Aorta (tissue), 5 donors: ENCODE measurements around the gene ZC3H15. TPM values are rescaled to one million over a fixed set of nuclear protein-coding genes. Genes with fewer than 3 reads are reported as not detected.
A peak's percentile ranks its signal among the peaks of the same experiment; 100 is the strongest.

Experiments used
- ATAC-seq: fragments of 200-7000 bp; cut with Tn5 transposase; one replicate; pipeline ENCODE4 v1.9.1; 2022; ENCODE audit warnings: moderate library complexity; ENCODE audit not compliant: low FRiP score
- DNase-seq, 2 donors: peaks; one replicate each; pipeline ENCODE4 v3.0.0-alpha.2; 2020
- H3K27ac ChIP-seq, 2 donors: one replicate each; pipeline ENCODE4 v1.5.1; 2013; ENCODE audit warnings: low read length in 2 of 2, mild to moderate bottlenecking in 2 of 2, moderate library complexity in 2 of 2, control low read depth in 1 of 2, inconsistent platforms in 1 of 2, low read depth in 1 of 2
- H3K27me3 ChIP-seq, 2 donors: one replicate each; pipeline ENCODE4 v1.6.1; 2013; ENCODE audit warnings: control low read depth in 1 of 2, low read length in 1 of 2, mild to moderate bottlenecking in 1 of 2, moderate library complexity in 1 of 2; ENCODE audit not compliant: insufficient read depth in 2 of 2, control insufficient read depth in 1 of 2
- H3K36me3 ChIP-seq, 2 donors: one replicate each; pipeline ENCODE4 v1.6.1; 2013; ENCODE audit warnings: control low read depth in 1 of 2, low read length in 1 of 2, mild to moderate bottlenecking in 1 of 2; ENCODE audit not compliant: insufficient read depth in 2 of 2, control insufficient read depth in 1 of 2
- H3K4me1 ChIP-seq, 2 donors: one replicate each; pipeline ENCODE4 v1.6.1; 2013; ENCODE audit warnings: low read length in 2 of 2, control low read depth in 1 of 2, mild to moderate bottlenecking in 1 of 2, moderate library complexity in 1 of 2; ENCODE audit not compliant: insufficient read depth in 2 of 2, control insufficient read depth in 1 of 2
- H3K4me3 ChIP-seq, 2 donors: one replicate each; pipeline ENCODE4 v1.5.1; 2013; ENCODE audit warnings: low read length in 2 of 2, control low read depth in 1 of 2, mild to moderate bottlenecking in 1 of 2
- H3K9me3 ChIP-seq: one replicate; pipeline ENCODE4 v1.6.1; 2013; ENCODE audit warnings: mild to moderate bottlenecking, low read length; ENCODE audit not compliant: control insufficient read depth
- WGBS, 2 donors: extraction: QIAGEN DNeasy Blood & Tissue Kit; methylation state at CpG; one replicate each; pipeline ENCODE4 v1.1.7; 2013; 5-methylcytosine and 5-hydroxymethylcytosine counted together
- intact Hi-C, 2 donors: fragments of 100-400 bp; cut with DNase I; formaldehyde crosslinking; loops; one replicate each; pipeline versions ENCODE4 v1.14.2 to v1.15.0; 2022
- polyA plus RNA-seq, 2 donors: library from polyadenylated mRNA; stranded (reverse); fragments of 200-250 nt; gene quantifications; one replicate each; pipeline ENCODE4 v1.2.3, GENCODE V29; 2013
- total RNA-seq, 2 donors: library from RNA; stranded (reverse); fragmentation: NEBNext Ultra II Directional; extraction: Animal tissue kit (Norgen Biotek cat#: 25700); gene quantifications; one replicate each; pipeline ENCODE4 v1.2.1, GENCODE V29; 2021
- donor health status: healthy with polysubstance abuse.
- donor health status: Bipolar disorder and iron deficiency.
- donor health status: DM: no; HTN: no; CAD: no.
- donor health status: DM: no; HTN: no; CAD: no.
- donor health status: DM: yes; HTN: yes; CAD: no.

ZC3H15 gene
- total and polyA plus RNA-seq, 4 donors, result 46.0 to 91.5 (median 51.5) TPM

DNA sequence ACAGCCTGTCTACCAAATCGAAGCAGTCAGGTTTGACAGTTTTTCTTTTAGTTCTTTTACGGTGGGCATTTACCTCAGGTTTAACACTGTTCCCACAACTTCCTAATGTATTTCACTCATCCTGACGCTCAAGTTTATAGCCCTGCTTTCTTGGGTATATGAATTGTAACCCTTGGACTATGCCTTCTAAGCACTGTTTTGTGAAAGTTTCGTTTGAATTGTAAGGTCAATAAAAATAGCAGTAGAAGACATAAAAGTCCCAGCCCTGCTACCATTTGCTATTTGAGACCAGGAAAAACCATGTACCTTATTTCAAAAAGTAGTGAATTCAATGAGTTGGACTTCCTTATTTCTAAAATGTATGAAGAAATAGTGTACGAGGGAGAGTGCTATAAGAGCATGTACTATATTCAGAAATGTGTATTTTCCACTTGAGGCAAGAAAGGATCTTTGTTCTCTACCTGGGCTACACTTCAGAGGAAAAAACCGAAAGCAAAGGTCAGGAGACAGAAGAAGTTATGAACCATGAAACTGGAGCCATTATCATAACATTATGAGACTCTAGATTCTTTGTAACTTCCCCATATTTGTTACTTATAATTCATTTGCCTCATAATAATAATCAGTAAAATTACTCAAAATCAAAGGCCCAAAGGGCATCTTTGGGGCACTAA lies 1.9 kb upstream of the ZC3H15 start:
- DNase-seq, result no peak
- Histone ChIP-seq H3K9me3 (no peaks in the 10 kb centered on the region), H3K4me3 (no peak overlapping the region), H3K27ac (no peak overlapping the region), H3K36me3 (no peaks in the 10 kb centered on the region), H3K27me3 (no peaks in the 10 kb centered on the region), H3K4me1 (peaks cover 0 to 1% of the 10 kb centered on the region in 2 donors)
- intact Hi-C loops, result no loop called here
- ATAC-seq, result no peak
- WGBS, 2 donors, result 82 to 84% methylated on average over 6 of the region's 6 CpGs

DNA sequence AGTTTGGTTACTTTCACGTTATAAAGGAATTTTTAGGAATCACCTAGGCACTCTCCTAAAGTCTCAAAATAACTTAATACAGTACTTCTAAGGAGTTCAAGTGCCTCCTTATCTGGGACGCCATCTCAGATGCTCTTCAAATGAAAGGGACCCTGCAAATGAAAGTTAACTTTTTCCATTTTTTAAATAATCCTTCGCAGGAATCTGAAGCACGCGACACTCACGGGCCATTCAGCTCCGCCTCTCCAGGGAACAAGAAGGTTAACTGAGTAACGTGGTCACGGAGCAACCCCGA lies 537 bp upstream of the ZC3H15 start:
- Histone ChIP-seq H3K27ac (peak overlapping the region; percentile 81 to 83), H3K9me3 (no peaks in the 10 kb centered on the region), H3K27me3 (no peaks in the 10 kb centered on the region), H3K4me3 (peak overlapping the region; percentile 69 to 80), H3K36me3 (no peaks in the 10 kb centered on the region), H3K4me1 (peaks cover 0 to 1% of the 10 kb centered on the region in 2 donors)
- DNase-seq, result no peak
- intact Hi-C loops, result no loop called here
- 0% methylated on average over 10 of the region's 10 CpGs for WGBS, 2 donors
- no peak for ATAC-seq

DNA sequence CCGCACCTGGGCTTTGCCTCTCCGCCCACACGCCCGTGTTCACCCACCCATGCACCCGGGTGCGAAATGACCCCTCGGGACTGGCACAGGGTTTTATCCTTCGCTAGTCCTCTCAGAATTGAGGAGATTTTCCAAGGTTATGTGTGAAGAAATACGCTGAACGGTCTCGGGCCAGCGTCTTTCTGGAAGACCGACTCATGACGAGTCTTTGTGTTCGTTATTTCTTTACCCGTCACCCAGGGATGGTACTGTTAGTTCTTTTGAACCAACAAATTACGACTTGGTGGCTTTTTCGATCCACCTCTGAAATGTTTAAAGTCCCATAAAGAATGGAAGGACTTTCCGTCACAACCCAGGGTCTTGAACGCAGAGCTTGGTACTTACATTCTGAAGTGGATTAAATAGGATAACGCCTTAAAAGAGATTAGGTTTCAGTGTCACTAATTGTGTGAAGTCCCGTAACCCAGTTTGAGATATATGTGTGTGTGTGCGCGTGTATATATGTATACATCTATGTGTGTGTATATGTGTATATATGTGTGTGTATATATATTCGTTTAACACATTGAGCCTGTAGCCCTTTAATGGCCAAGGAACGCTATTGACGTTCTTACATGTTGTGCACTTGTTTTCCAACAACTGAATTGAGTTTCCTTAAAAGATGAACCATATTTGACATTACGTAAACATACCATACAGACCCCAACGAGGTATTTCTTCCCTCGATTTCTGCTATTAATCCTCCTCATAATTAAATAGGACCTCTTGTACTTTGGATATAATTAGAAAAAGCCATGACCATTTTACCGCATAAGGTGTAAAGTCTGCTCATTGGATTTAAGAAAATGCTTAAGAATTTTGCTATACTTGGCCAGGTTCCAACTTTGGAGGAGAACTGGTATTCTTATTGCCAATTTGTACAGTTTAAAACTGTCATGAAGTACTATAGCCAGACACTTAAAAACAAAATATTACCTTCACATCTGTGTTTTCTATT lies 889 bp downstream of the ZC3H15 start:
- Histone ChIP-seq H3K4me1 (peaks cover 0 to 1% of the 10 kb centered on the region in 2 donors), H3K27ac (peak overlapping the region; percentile 1 to 11)

DNA sequence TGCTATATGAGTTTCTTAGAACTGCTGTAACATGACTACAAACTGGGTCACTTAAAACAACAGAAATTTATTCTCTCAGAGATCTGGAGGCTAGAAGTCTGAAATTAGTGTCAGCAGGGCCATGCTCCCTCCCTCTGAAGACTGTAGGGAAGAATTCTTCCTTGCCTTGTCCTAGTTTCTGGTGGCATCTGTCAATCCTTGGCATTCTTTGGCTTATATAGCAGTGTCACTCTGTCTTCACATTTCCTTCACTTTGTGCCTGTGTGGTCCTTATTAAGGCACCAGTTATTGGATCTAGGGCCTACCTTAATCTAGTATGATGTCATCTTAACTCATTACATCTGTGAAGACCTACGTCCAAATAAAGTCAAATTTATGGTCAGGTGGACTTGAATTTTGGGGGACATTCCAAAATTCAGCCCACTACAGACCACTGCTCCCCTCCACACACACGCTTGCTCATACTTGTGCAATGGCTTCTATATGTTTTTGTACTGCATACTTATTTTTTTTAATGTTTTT lies 7.6 kb downstream of the ZC3H15 start:
- ATAC-seq, result no peak
- 80 to 87% methylated on average over 2 of the region's 2 CpGs for WGBS, 2 donors

More for the DNA sequence above, 889 bp downstream of the ZC3H15 start:
- H3K4me3 ChIP-seq, result peak overlapping the region; percentile 4 to 90
- H3K36me3 ChIP-seq, result no peaks in the 10 kb centered on the region
- no peaks in the 10 kb centered on the region for H3K27me3 ChIP-seq
- no peaks in the 10 kb centered on the region for H3K9me3 ChIP-seq
- ATAC-seq (no peak), DNase-seq (no peak)
- intact Hi-C loops, result no loop called here
- 1% methylated on average over 31 of the region's 31 CpGs for WGBS, 2 donors

DNA sequence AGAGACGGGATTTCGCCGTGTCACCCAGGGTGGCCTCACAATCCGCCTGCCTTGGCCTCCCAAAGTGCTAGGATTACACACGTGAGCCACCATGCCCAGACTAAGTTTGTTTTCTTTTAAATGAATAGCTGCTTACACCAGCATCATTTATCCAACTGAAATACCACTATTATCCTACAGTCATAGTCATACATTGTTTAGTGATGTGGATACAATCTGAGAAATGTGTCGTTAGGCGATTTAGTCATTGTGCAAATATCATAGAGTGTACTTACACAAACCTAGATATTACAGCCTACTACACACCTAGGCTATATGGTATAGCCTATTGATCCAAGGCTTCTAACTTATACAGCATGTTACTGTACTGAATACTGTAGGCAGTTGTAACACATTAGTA lies 10.3 kb downstream of the ZC3H15 start:
- no peak for DNase-seq
- H3K9me3 ChIP-seq, result no peaks in the 10 kb centered on the region
- no peak for ATAC-seq
- no peaks in the 10 kb centered on the region for H3K4me1 ChIP-seq
- peaks cover 0 to 5% of the 10 kb centered on the region in 2 donors for H3K36me3 ChIP-seq
- intact Hi-C loops, result no loop called here
- 86 to 89% methylated on average over 7 of the region's 7 CpGs for whole genome bisulfite sequencing, 2 donors
- H3K27ac ChIP-seq, result no peak overlapping the region
- no peak overlapping the region for H3K4me3 ChIP-seq
- no peaks in the 10 kb centered on the region for H3K27me3 ChIP-seq

More for the DNA sequence above, 7.6 kb downstream of the ZC3H15 start:
- Histone ChIP-seq H3K4me3 (no peak overlapping the region), H3K36me3 (peaks cover 0 to 5% of the 10 kb centered on the region in 2 donors), H3K9me3 (no peaks in the 10 kb centered on the region), H3K27ac (no peak overlapping the region), H3K4me1 (no peaks in the 10 kb centered on the region), H3K27me3 (no peaks in the 10 kb centered on the region)
- DNase-seq, result no peak
- intact Hi-C loops, result no loop called here

DNA sequence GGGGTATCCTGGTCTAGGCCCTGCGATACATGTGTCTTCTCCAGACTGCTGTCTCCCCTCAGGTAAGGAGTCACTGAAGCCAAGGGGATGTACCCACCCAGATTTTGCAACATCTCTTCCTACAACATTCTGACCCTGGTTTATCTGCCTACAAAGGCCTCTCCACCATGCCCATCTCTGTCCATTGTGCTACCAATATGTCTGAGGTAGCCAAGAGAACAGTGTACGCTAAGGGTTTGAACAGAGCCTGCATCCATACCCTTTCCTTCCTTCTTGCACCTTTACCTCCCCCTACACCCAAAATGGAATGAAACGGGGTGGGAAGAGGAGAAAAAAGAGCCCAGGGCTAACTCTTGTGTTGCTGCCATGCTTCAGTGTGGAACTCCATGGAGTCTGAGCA lies 11.9 kb downstream of the ZC3H15 start:
- ATAC-seq, result no peak
- WGBS, 2 donors, result 85 to 93% methylated on average over 3 of the region's 3 CpGs
- Histone ChIP-seq H3K4me1 (no peaks in the 10 kb centered on the region), H3K36me3 (peaks cover 0 to 5% of the 10 kb centered on the region in 2 donors), H3K27ac (no peak overlapping the region), H3K27me3 (no peaks in the 10 kb centered on the region), H3K9me3 (no peaks in the 10 kb centered on the region), H3K4me3 (no peak overlapping the region)
- intact Hi-C loops, result no loop called here
- DNase-seq, result no peak

DNA sequence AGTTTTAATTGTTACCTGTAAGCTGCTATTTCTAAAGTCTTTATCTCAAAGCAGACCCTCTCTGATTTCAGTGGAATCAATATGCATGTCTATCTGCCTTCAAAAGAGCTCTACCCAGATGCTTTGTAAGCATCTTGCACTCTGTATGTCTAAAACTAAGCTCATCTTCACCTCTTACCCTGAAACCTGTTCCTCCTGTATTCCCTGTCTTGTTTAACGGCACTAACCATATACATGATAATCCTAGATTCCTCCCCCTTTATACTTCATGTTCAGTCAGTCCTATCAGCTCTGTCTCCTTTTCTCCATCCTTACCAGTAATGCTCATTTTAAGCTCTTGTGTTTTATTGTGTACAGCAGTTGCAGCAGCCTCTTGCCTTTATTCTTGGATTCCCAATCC lies 12.8 kb downstream of the ZC3H15 start:
- 30 to 39% methylated on average over 1 of the region's 1 CpG for WGBS, 2 donors
- DNase-seq (no peak), ATAC-seq (no peak)
- Histone ChIP-seq H3K36me3 (peaks cover 0 to 5% of the 10 kb centered on the region in 2 donors), H3K4me3 (no peak overlapping the region), H3K27ac (no peak overlapping the region), H3K4me1 (no peaks in the 10 kb centered on the region), H3K9me3 (no peaks in the 10 kb centered on the region), H3K27me3 (no peaks in the 10 kb centered on the region)
- intact Hi-C loops, result no loop called here

DNA sequence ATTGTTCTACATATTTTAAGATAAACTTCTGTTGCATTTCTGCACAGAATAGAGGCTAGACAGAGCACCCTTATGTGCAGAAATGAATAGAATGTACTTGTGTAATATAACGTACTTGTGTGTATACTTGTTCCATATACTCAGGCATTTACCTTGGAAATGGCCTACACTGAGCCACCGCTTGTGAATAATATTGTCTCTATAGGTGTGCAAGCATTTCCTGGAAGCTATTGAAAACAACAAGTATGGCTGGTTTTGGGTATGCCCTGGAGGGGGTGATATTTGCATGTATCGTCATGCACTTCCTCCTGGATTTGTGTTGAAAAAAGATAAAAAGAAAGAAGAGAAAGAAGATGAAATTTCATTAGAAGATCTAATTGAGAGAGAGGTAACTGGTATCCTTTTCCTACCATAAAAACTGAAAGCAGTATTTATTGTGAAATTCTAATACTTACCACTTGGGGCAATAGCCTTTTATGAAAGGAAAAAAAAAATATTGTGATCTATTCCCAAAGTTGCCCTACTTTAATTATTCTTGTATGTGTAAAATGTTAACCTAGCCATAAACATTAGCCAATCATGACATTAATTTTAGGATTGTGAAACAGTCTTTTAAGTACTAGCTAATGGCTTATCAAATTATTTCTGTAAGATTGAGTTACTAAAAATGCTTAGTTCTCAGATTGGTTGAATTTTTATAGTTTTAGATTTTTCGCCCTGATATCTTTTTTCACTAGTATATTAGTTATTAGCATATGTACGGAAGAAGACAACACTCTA lies 18.0 kb downstream of the ZC3H15 start:
- no peaks in the 10 kb centered on the region for H3K4me1 ChIP-seq
- peaks cover 0 to 6% of the 10 kb centered on the region in 2 donors for H3K36me3 ChIP-seq
- no peaks in the 10 kb centered on the region for H3K9me3 ChIP-seq
- H3K27ac ChIP-seq, result no peak overlapping the region
- H3K4me3 ChIP-seq, result no peak overlapping the region
- intact Hi-C loops, result loop anchor here (2.0 kb wide), 2 partner anchors 137 to 139 kb away; no protein-coding TSS in a partner anchor
- no peaks in the 10 kb centered on the region for H3K27me3 ChIP-seq
- no peak for DNase-seq
- peak; percentile 50 for ATAC-seq
- 59 to 70% methylated on average over 5 of the region's 5 CpGs for WGBS, 2 donors
